Measurements from ENCODE around the gene ADAM17. TPM values are rescaled to one million over a fixed set of nuclear protein-coding genes. Genes with fewer than 3 reads are reported as not detected.

ADAM17 gene
- total and polyA plus RNA-seq, 4 donors, result 3.3 to 14.1 (median 7.9) TPM

GRCh38 chr2:9602412-9602811 is 46.8 kb upstream of the ADAM17 start:
- no peak for TF ChIP-seq MAX (IDR thresholded peaks at IDR 0.05)
- TF ChIP-seq FOXA1 (IDR thresholded peaks at IDR 0.05), result no peak
- TF ChIP-seq HNF4A (conservative IDR thresholded peaks at IDR 0.05), result no peak
- no peak for TF ChIP-seq YY1 (IDR thresholded peaks at IDR 0.05)
- TF ChIP-seq FOXA2 (IDR thresholded peaks at IDR 0.05), result no peak
- no peak for TF ChIP-seq SP1 (IDR thresholded peaks at IDR 0.05)
- no peak for TF ChIP-seq JUND (IDR thresholded peaks at IDR 0.05)
- TF ChIP-seq TAF1 (conservative IDR thresholded peaks at IDR 0.05), result no peak
- TF ChIP-seq CTCF (IDR thresholded peaks at IDR 0.05; ENCODE audit: low read depth, low read length, missing input control), result no peak
- no peak for TF ChIP-seq RAD21 (IDR thresholded peaks at IDR 0.05)
- no peak for TF ChIP-seq ATF3 (IDR thresholded peaks at IDR 0.05)
- TF ChIP-seq EGR1 (IDR thresholded peaks at IDR 0.05; ENCODE audit: low read depth in 2 of 2), result no peak
- no peak for TF ChIP-seq RXRA (IDR thresholded peaks at IDR 0.05)
- TF ChIP-seq HNF4G (IDR thresholded peaks at IDR 0.05), result no peak
- TF ChIP-seq NR2F2 (IDR thresholded peaks at IDR 0.05), result no peak
- no peak for TF ChIP-seq ZBTB33 (IDR thresholded peaks at IDR 0.05)
- TF ChIP-seq REST (IDR thresholded peaks at IDR 0.05), result no peak
- TF ChIP-seq GABPA (IDR thresholded peaks at IDR 0.05 in 1 of 2, conservative IDR thresholded peaks at IDR 0.05 in 1 of 2), result no peak
- Histone ChIP-seq H3K36me3 (ENCODE audit: control insufficient read depth in 4 of 4, insufficient read depth in 3 of 4, low read depth in 1 of 4, low read length in 3 of 4) (peaks cover 0 to 13% (median 11%) of the 10 kb centered on the region in 4 donors), H3K9me3 (ENCODE audit: control insufficient read depth in 4 of 4, low read length in 3 of 4) (peaks cover 1 to 12% (median 6%) of the 10 kb centered on the region in 4 donors), H3K4me3 (ENCODE audit: low read depth in 1 of 3, low read length in 3 of 3) (no peak overlapping the region), H3K27me3 (ENCODE audit: control insufficient read depth in 4 of 4, insufficient read depth in 4 of 4, low read length in 3 of 4) (no peaks in the 10 kb centered on the region), H3K27ac (ENCODE audit: low read depth in 1 of 2, low read length in 2 of 2) (no peak overlapping the region), H3K4me1 (ENCODE audit: control insufficient read depth in 4 of 4, insufficient read depth in 4 of 4, low read length in 3 of 4) (no peaks in the 10 kb centered on the region), H3K9ac (ENCODE audit: low read depth in 1 of 2, low read length in 2 of 2) (no peak overlapping the region)
- 95% methylated on average over 3 of the region's 3 CpGs for whole genome bisulfite sequencing
- no peak for DNase-seq (ENCODE audit: low spot score)

Measured in liver (tissue), 9 donors.